Skeletal muscle tissue (tissue), 4 donors: ENCODE data around the gene PTHLH. TPM values are rescaled to one million over a fixed set of nuclear protein-coding genes. Genes with fewer than 3 reads are reported as not detected.

Experiments
- H3K27ac ChIP-seq: one replicate; pipeline ENCODE4 v1.7.0; 2013; ENCODE audit warnings: mild to moderate bottlenecking, low read depth, low read length, inconsistent platforms
- H3K27me3 ChIP-seq, 3 donors: one replicate each; pipeline ENCODE4 v1.7.0; 2013; ENCODE audit warnings: low read length in 3 of 3; ENCODE audit not compliant: control insufficient read depth in 3 of 3, insufficient read depth in 3 of 3
- H3K36me3 ChIP-seq, 3 donors: one replicate each; pipeline ENCODE4 v1.7.0; 2013; ENCODE audit warnings: low read length in 3 of 3; ENCODE audit not compliant: control insufficient read depth in 3 of 3, insufficient read depth in 3 of 3
- H3K4me1 ChIP-seq, 3 donors: one replicate each; pipeline ENCODE4 v1.7.0; 2013; ENCODE audit warnings: low read length in 3 of 3, mild to moderate bottlenecking in 3 of 3; ENCODE audit not compliant: control insufficient read depth in 3 of 3, insufficient read depth in 3 of 3
- H3K4me3 ChIP-seq, 3 donors: one replicate each; pipeline ENCODE4 v1.7.0; 2013; ENCODE audit warnings: low read length in 3 of 3
- H3K9ac ChIP-seq, 3 donors: one replicate each; pipeline ENCODE4 v1.7.0; 2013; ENCODE audit warnings: low read length in 3 of 3, mild to moderate bottlenecking in 3 of 3, moderate library complexity in 2 of 3, low read depth in 1 of 3
- H3K9me3 ChIP-seq, 3 donors: one replicate each; pipeline ENCODE4 v1.7.0; 2013; ENCODE audit warnings: low read length in 3 of 3; ENCODE audit not compliant: control insufficient read depth in 3 of 3
- total RNA-seq: library from RNA; depleted of rRNA; stranded (reverse); fragments of >200 nt; gene quantifications from one replicate; pipeline ENCODE4 v1.2.3, GENCODE V29; 2014
- donor health status: Osteomylitis.

The PTHLH gene
- total RNA-seq, 1 donor from 2014 or later = 0.52 TPM

DNA sequence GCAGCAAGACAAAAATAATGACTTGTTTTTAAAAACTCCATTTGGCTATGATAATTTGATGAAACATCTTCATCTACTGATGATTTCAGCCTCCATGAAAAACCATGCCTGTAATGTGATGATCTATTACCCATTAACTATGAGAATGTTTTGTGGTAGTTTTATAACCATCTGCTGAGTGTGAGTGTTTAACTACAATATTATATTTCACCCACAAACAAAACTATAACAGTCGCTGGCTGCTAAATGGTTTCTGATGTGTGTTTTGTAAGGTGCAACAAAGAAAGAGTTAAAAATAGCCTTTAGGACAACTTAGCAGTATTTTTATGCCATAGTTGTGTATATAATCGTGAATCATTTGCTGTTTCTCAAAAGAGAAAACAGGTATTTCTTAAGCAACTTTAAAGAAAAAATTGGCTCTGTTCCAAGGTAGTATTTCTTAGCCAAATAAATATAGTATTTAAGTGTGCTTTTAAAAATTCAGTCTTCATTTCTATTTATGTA lies 4.9 kb downstream of the PTHLH start:
- Histone ChIP-seq H3K9ac (no peak overlapping the region), H3K36me3 (no peaks in the 10 kb centered on the region), H3K4me1 (peaks cover 7 to 25% (median 14%) of the 10 kb centered on the region in 3 donors), H3K4me3 (no peak overlapping the region), H3K9me3 (no peaks in the 10 kb centered on the region), H3K27me3 (peaks cover 12 to 42% (median 22%) of the 10 kb centered on the region in 3 donors), H3K27ac (no peak overlapping the region)

DNA sequence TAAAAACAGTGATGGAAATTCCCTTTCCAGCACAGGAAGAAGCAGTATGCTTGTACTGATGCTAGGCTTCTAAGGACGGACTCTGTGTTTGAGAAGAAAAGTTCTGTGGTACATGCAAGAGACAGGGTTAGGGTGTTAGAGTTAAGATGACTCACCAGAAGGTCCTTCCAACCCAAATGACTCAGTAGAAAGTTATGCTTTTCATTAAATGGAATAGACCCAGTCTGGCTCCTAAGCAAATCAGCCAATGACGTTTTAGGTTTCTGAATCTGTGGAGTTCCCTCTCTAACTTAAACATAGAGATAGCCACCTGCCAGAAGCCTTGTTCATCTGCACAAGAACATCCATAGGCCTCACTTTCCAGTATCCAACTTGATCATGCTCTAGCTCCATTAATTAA lies 5.7 kb downstream of the PTHLH start:
- Histone ChIP-seq H3K9ac (no peak overlapping the region), H3K36me3 (no peaks in the 10 kb centered on the region), H3K4me3 (no peak overlapping the region), H3K4me1 (peaks cover 7 to 25% (median 14%) of the 10 kb centered on the region in 3 donors), H3K9me3 (no peaks in the 10 kb centered on the region), H3K27me3 (peaks cover 12 to 42% (median 22%) of the 10 kb centered on the region in 3 donors), H3K27ac (no peak overlapping the region)

DNA sequence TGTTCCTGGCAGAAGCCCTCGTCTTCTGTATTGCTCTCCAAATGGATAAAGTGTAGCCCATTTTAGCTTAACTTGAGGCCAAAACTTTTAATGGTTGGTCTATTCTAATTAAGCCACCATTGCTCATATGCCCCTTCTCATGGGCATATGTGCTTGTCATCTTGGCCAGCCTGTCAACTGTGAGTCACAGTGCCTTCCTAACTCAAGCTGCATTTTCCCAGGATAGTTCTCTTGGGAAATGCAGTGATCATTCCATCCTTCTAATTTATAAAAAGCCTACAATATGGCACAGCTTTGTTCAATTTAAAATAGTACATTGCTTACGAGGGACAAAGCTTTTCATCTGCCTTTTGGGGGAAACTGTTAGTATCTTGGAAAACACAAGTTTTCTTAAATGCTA lies 6.6 kb downstream of the PTHLH start:
- Histone ChIP-seq H3K9me3 (no peaks in the 10 kb centered on the region), H3K4me1 (peaks cover 7 to 21% (median 14%) of the 10 kb centered on the region in 3 donors), H3K27me3 (peaks cover 8 to 38% (median 18%) of the 10 kb centered on the region in 3 donors), H3K4me3 (no peak overlapping the region), H3K36me3 (no peaks in the 10 kb centered on the region), H3K9ac (no peak overlapping the region), H3K27ac (no peak overlapping the region)

DNA sequence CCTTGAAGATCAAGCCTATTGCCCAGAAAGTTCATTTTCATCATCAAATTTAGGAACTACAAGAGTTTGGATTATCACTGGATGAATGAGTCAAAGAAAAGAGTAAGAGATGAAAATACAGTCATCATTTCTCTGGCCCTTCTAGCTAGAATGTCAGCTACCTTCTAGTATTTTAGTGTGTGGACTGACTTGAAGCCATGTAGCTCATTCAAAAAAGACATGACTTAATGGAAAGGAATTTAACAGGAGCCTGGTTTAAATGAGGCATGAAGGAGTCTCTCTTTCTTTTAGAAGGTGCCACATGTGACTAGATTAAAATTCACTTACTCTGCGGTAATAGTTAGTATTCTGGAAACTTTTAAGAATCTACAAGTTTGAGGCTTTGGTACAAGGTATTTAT lies 7.1 kb downstream of the PTHLH start:
- Histone ChIP-seq H3K9me3 (no peaks in the 10 kb centered on the region), H3K4me3 (no peak overlapping the region), H3K27ac (no peak overlapping the region), H3K9ac (no peak overlapping the region), H3K4me1 (peaks cover 7 to 17% (median 14%) of the 10 kb centered on the region in 3 donors), H3K36me3 (no peaks in the 10 kb centered on the region), H3K27me3 (peaks cover 4 to 33% (median 17%) of the 10 kb centered on the region in 3 donors)

DNA sequence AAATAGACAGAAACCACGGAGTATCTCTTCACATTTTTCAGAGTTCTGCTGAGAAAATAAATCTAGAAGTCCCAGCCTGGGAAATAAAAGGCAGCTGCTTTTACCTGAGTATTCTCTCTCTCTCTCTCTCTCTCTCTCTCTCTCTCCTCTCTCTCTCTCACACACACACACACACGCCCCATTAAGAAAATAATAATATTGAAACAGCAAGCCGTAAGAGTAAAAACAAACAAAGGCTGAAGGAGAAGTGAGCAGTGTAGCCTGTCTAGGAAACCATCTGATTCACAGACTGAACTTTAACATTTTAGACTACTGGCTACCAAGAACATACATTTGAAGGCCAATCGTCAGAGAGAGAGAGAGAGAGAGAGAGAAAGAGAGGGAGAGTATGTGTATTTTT lies 8.4 kb downstream of the PTHLH start:
- Histone ChIP-seq H3K27me3 (peaks cover 4 to 24% (median 8%) of the 10 kb centered on the region in 3 donors), H3K27ac (no peak overlapping the region), H3K9ac (no peak overlapping the region), H3K4me1 (peaks cover 2 to 8% (median 5%) of the 10 kb centered on the region in 3 donors), H3K9me3 (no peaks in the 10 kb centered on the region), H3K4me3 (no peak overlapping the region), H3K36me3 (no peaks in the 10 kb centered on the region)

DNA sequence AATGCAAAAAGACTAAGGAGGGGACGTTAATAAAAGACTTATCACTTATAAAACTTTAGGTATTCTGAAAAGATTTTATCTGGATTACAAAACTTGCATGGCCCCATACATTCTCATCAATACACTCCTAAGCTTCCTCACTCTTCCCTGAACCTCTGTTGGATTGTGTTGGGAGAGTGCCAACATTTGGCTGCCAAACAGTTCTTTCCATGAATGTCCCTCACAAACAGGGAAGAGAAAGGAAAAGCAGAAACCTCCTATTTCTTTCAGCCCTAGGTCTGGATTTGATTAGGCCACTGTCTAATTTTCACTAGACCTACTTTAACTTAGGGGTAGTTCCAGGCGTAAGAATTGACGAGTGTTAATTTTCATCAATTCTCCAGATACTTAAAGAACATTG lies 11.7 kb downstream of the PTHLH start:
- Histone ChIP-seq H3K9ac (no peak overlapping the region), H3K27me3 (peaks cover 0 to 4% (median 4%) of the 10 kb centered on the region in 3 donors), H3K27ac (no peak overlapping the region), H3K9me3 (no peaks in the 10 kb centered on the region), H3K4me1 (no peaks in the 10 kb centered on the region), H3K36me3 (no peaks in the 10 kb centered on the region), H3K4me3 (no peak overlapping the region)

DNA sequence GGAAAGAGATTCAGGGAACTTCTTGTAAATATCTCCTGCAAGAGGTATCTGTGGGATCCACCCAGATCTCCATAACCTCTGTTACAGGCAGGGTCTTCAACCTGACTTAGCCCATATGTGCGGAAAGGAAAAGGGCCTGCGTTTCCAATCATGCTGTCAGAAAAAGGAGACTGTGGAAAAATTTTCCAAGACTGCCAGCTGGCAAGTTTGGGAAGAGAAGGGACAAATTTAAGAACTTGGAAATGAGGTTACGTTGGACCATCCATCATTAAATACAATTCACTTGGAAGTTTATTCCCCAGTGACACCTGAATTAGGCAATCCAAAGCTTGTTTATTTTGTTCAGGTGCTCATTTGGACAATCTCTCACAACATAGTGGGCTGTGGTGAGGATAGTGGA lies 13.9 kb downstream of the PTHLH start:
- H3K4me1 ChIP-seq = no peaks in the 10 kb centered on the region
- H3K36me3 ChIP-seq = no peaks in the 10 kb centered on the region
- peaks cover 0 to 4% (median 0%) of the 10 kb centered on the region in 3 donors for H3K27me3 ChIP-seq
- no peaks in the 10 kb centered on the region for H3K9me3 ChIP-seq
- H3K9ac ChIP-seq = no peak overlapping the region
- no peak overlapping the region for H3K4me3 ChIP-seq
- no peak overlapping the region for H3K27ac ChIP-seq

DNA sequence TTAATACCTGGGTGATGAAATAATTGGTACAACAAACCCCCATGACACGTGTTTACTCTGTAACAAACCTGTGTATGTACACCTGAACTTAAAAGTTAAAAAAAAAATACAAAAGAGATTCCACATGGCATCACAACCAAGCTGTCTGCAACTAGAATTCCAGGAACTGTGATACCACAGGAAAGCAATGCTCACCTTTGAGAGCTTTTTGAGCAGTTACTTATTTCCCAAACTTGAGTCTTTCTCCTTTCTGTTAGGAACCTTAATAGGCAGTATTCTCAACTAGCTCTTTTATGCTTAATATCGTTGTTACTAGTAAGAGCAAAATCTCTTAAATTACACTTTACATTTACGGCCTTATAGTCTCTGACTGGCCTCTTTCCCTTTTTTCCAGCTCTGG lies 15.2 kb downstream of the PTHLH start:
- H3K9me3 ChIP-seq = no peaks in the 10 kb centered on the region
- H3K27me3 ChIP-seq = no peaks in the 10 kb centered on the region
- H3K36me3 ChIP-seq = no peaks in the 10 kb centered on the region
- H3K27ac ChIP-seq = no peak overlapping the region
- no peak overlapping the region for H3K9ac ChIP-seq
- H3K4me3 ChIP-seq = no peak overlapping the region
- no peaks in the 10 kb centered on the region for H3K4me1 ChIP-seq

DNA sequence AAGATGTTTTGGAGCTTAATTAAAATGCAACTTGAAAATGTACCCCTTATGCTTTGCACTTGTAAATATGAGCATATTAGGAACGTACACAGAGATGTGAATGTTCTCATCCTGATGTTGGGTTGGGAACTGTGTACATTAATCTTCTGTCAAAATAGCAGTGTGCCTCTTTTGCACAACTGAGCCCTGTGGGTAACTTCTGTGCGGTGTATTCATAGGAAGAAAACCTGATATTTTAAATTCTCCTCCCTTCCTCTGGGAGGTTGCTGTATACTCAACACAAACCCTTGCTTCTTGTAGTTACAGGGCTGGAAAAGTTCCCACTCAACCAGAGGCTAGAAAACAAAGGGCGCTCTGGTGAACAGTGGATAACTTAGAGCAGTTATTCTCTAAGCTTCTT lies 18.7 kb downstream of the PTHLH start:
- Histone ChIP-seq H3K9ac (no peak overlapping the region), H3K4me3 (no peak overlapping the region), H3K27me3 (no peaks in the 10 kb centered on the region), H3K9me3 (no peaks in the 10 kb centered on the region), H3K27ac (no peak overlapping the region), H3K36me3 (no peaks in the 10 kb centered on the region), H3K4me1 (no peaks in the 10 kb centered on the region)

DNA sequence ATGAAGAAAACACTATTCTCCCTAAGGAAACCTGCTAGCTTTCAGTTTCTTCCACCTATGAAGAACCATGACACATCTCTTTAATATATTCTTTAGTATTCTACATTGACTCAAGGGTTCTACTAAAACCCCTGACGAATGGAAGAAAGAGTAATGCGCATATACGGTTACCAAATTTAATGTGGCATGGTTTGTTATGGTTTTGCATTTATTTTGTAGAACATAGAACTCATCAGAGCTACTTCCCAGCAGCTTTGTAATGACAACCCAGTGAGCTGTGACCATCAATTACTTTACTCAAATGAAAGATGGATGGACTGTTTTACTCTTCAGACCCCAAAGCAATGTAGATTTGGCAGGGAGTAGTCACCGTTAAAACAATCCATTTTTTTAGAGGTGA lies 19.2 kb downstream of the PTHLH start:
- H3K9me3 ChIP-seq = no peaks in the 10 kb centered on the region
- no peak overlapping the region for H3K27ac ChIP-seq
- H3K4me1 ChIP-seq = no peaks in the 10 kb centered on the region
- H3K27me3 ChIP-seq = no peaks in the 10 kb centered on the region
- no peak overlapping the region for H3K9ac ChIP-seq
- no peaks in the 10 kb centered on the region for H3K36me3 ChIP-seq
- H3K4me3 ChIP-seq = no peak overlapping the region
